ENCODE measurements around the gene EVC2.

EVC2 gene

GRCh38 chr4:5678977-5679376 is 29.4 kb downstream of the EVC2 start:
- Histone ChIP-seq H3K4me1 (ENCODE audit: insufficient read depth, insufficient read length) (peaks cover 4% of the 10 kb centered on the region), H3K9me3 (ENCODE audit: insufficient read depth, low read length) (no peaks in the 10 kb centered on the region), H3K4me3 (ENCODE audit: insufficient read length, low read depth) (no peak overlapping the region), H3K36me3 (ENCODE audit: insufficient read depth, insufficient read length, low read length) (peaks cover 59% of the 10 kb centered on the region), H3K27me3 (ENCODE audit: insufficient read depth, insufficient read length) (no peaks in the 10 kb centered on the region), H3K9ac (ENCODE audit: insufficient read length, low read depth) (no peak overlapping the region)
- TF ChIP-seq ZNF274 (IDR thresholded peaks at IDR 0.05; ENCODE audit: low read depth, low read length) (no peak), SUZ12 (IDR thresholded peaks at IDR 0.05; ENCODE audit: extremely low read depth, insufficient read depth, insufficient read length) (no peak)
- DNase-seq (ENCODE audit: low read depth, low spot score), result no peak

GRCh38 chr4:5676763-5677162 is 31.6 kb downstream of the EVC2 start:
- H3K4me3 ChIP-seq (ENCODE audit: insufficient read length, low read depth), result no peak overlapping the region
- H3K27me3 ChIP-seq (ENCODE audit: insufficient read depth, insufficient read length), result no peaks in the 10 kb centered on the region
- H3K36me3 ChIP-seq (ENCODE audit: insufficient read depth, insufficient read length, low read length), result peaks cover 51% of the 10 kb centered on the region
- H3K4me1 ChIP-seq (ENCODE audit: insufficient read depth, insufficient read length), result no peaks in the 10 kb centered on the region
- DNase-seq (ENCODE audit: low read depth, low spot score), result no peak
- TF ChIP-seq YY1 (IDR thresholded peaks at IDR 0.05; ENCODE audit: insufficient read depth, insufficient read length) (no peak), SUZ12 (IDR thresholded peaks at IDR 0.05; ENCODE audit: extremely low read depth, insufficient read depth, insufficient read length) (no peak)
- H3K9me3 ChIP-seq (ENCODE audit: insufficient read depth, low read length), result no peaks in the 10 kb centered on the region
- no peak overlapping the region for H3K9ac ChIP-seq (ENCODE audit: insufficient read length, low read depth)

DNA sequence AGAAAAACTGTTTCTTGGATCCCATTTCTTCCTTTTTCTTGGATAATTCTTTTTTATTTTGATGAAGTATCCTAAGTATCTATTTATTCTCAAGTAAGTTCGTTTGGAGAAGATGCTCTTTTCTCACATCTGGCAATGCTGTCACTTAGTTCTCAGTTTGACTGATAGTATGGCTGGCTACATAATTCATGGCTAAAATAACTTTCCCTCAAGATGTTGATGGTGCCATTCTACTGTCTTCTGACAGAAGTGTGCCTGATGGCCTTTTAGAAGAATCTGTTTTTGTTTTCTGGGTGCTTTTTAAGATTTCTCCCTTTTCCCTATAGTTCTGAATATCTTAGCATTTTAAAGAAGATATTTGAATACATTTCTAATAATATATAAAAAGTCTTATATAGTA is 41.6 kb downstream of the EVC2 start:
- no peaks in the 10 kb centered on the region for H3K27me3 ChIP-seq (ENCODE audit: insufficient read depth, insufficient read length)
- TF ChIP-seq YY1 (IDR thresholded peaks at IDR 0.05; ENCODE audit: insufficient read depth, insufficient read length) (no peak), ZNF274 (IDR thresholded peaks at IDR 0.05; ENCODE audit: low read depth, low read length) (no peak), SUZ12 (IDR thresholded peaks at IDR 0.05; ENCODE audit: extremely low read depth, insufficient read depth, insufficient read length) (no peak)
- H3K9me3 ChIP-seq (ENCODE audit: insufficient read depth, low read length), result peaks cover 27% of the 10 kb centered on the region
- no peak overlapping the region for H3K9ac ChIP-seq (ENCODE audit: insufficient read length, low read depth)
- DNase-seq (ENCODE audit: low read depth, low spot score), result no peak
- no peak overlapping the region for H3K4me3 ChIP-seq (ENCODE audit: insufficient read length, low read depth)
- H3K4me1 ChIP-seq (ENCODE audit: insufficient read depth, insufficient read length), result peaks cover 6% of the 10 kb centered on the region
- H3K36me3 ChIP-seq (ENCODE audit: insufficient read depth, insufficient read length, low read length), result peaks cover 28% of the 10 kb centered on the region

DNA sequence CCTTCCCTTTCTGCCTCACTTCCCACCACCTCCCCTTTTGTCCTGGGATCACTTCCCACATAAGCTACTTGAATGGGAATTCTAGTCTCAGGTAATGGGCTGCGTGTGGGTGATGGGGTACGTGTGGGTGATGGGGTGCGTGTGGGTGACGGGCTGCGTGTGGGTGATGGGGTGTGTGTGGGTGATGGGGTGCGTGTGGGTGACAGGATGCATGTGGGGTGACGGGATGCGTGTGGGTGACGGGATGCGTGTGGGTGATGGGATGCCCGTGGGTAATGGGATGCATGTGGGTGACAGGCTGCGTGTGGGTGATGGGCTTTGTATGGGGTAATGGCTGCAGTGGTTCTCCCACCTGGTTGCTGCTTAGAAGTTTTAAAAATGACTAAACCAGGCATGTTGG is 43.6 kb downstream of the EVC2 start:
- no peak for DNase-seq (ENCODE audit: low read depth, low spot score)
- TF ChIP-seq YY1 (IDR thresholded peaks at IDR 0.05; ENCODE audit: insufficient read depth, insufficient read length) (no peak), SUZ12 (IDR thresholded peaks at IDR 0.05; ENCODE audit: extremely low read depth, insufficient read depth, insufficient read length) (no peak), ZNF274 (IDR thresholded peaks at IDR 0.05; ENCODE audit: low read depth, low read length) (no peak)
- Histone ChIP-seq H3K36me3 (ENCODE audit: insufficient read depth, insufficient read length, low read length) (peaks cover 32% of the 10 kb centered on the region), H3K9me3 (ENCODE audit: insufficient read depth, low read length) (peaks cover 27% of the 10 kb centered on the region), H3K27me3 (ENCODE audit: insufficient read depth, insufficient read length) (no peaks in the 10 kb centered on the region), H3K9ac (ENCODE audit: insufficient read length, low read depth) (no peak overlapping the region), H3K4me1 (ENCODE audit: insufficient read depth, insufficient read length) (peaks cover 6% of the 10 kb centered on the region), H3K4me3 (ENCODE audit: insufficient read length, low read depth) (no peak overlapping the region)

GRCh38 chr4:5662555-5662954 is 45.8 kb downstream of the EVC2 start:
- no peak for TF ChIP-seq ZNF274 (IDR thresholded peaks at IDR 0.05; ENCODE audit: low read depth, low read length)
- no peak for TF ChIP-seq SUZ12 (IDR thresholded peaks at IDR 0.05; ENCODE audit: extremely low read depth, insufficient read depth, insufficient read length)
- TF ChIP-seq YY1 (IDR thresholded peaks at IDR 0.05; ENCODE audit: insufficient read depth, insufficient read length), result no peak
- H3K36me3 ChIP-seq (ENCODE audit: insufficient read depth, insufficient read length, low read length), result peaks cover 36% of the 10 kb centered on the region
- DNase-seq (ENCODE audit: low read depth, low spot score), result no peak
- peaks cover 16% of the 10 kb centered on the region for H3K9me3 ChIP-seq (ENCODE audit: insufficient read depth, low read length)
- no peak overlapping the region for H3K9ac ChIP-seq (ENCODE audit: insufficient read length, low read depth)
- H3K4me3 ChIP-seq (ENCODE audit: insufficient read length, low read depth), result no peak overlapping the region
- no peaks in the 10 kb centered on the region for H3K27me3 ChIP-seq (ENCODE audit: insufficient read depth, insufficient read length)
- peaks cover 6% of the 10 kb centered on the region for H3K4me1 ChIP-seq (ENCODE audit: insufficient read depth, insufficient read length)

- no peaks in the 10 kb centered on the region for H3K27me3 ChIP-seq (ENCODE audit: insufficient read depth, insufficient read length)
- TF ChIP-seq SUZ12 (IDR thresholded peaks at IDR 0.05; ENCODE audit: extremely low read depth, insufficient read depth, insufficient read length), result no peak
- TF ChIP-seq YY1 (IDR thresholded peaks at IDR 0.05; ENCODE audit: insufficient read depth, insufficient read length), result no peak
- no peak for TF ChIP-seq ZNF274 (IDR thresholded peaks at IDR 0.05; ENCODE audit: low read depth, low read length)
- H3K4me3 ChIP-seq (ENCODE audit: insufficient read length, low read depth), result no peak overlapping the region
- DNase-seq (ENCODE audit: low read depth, low spot score), result no peak
- H3K4me1 ChIP-seq (ENCODE audit: insufficient read depth, insufficient read length), result peaks cover 6% of the 10 kb centered on the region
- H3K9ac ChIP-seq (ENCODE audit: insufficient read length, low read depth), result no peak overlapping the region
- peaks cover 3% of the 10 kb centered on the region for H3K9me3 ChIP-seq (ENCODE audit: insufficient read depth, low read length)
- peaks cover 47% of the 10 kb centered on the region for H3K36me3 ChIP-seq (ENCODE audit: insufficient read depth, insufficient read length, low read length)
Observed at GRCh38 chr4:5661237-5661636, 47.1 kb downstream of the EVC2 start.

DNA sequence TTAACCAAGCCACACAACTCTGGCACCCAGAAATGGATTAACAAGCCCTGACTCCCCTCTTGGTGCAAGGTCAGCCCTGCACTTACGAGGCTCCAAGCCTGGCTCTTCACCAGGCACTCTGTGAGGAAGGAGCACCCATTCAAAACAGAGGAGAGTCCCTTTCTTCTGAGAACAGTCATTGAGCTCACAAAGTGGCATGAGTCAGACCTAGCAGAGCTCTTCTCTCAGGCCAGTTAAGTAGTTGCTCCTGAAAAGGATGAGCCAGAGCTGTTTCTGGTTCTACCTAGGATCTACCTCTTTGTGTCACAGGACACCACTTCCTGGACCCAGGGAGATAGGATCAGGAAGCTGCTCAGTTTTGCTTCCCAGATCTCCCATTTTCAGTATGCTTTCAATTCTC is 48.2 kb downstream of the EVC2 start:
- no peak for DNase-seq (ENCODE audit: low read depth, low spot score)
- Histone ChIP-seq H3K4me3 (ENCODE audit: insufficient read length, low read depth) (no peak overlapping the region), H3K4me1 (ENCODE audit: insufficient read depth, insufficient read length) (peaks cover 4% of the 10 kb centered on the region), H3K36me3 (ENCODE audit: insufficient read depth, insufficient read length, low read length) (peaks cover 48% of the 10 kb centered on the region), H3K27me3 (ENCODE audit: insufficient read depth, insufficient read length) (no peaks in the 10 kb centered on the region), H3K9ac (ENCODE audit: insufficient read length, low read depth) (no peak overlapping the region), H3K9me3 (ENCODE audit: insufficient read depth, low read length) (no peaks in the 10 kb centered on the region)
- TF ChIP-seq ZNF274 (IDR thresholded peaks at IDR 0.05; ENCODE audit: low read depth, low read length), result no peak
- no peak for TF ChIP-seq SUZ12 (IDR thresholded peaks at IDR 0.05; ENCODE audit: extremely low read depth, insufficient read depth, insufficient read length)
- TF ChIP-seq YY1 (IDR thresholded peaks at IDR 0.05; ENCODE audit: insufficient read depth, insufficient read length), result no peak

- Histone ChIP-seq H3K9ac (ENCODE audit: insufficient read length, low read depth) (no peak overlapping the region), H3K27me3 (ENCODE audit: insufficient read depth, insufficient read length) (no peaks in the 10 kb centered on the region), H3K9me3 (ENCODE audit: insufficient read depth, low read length) (no peaks in the 10 kb centered on the region), H3K36me3 (ENCODE audit: insufficient read depth, insufficient read length, low read length) (peaks cover 45% of the 10 kb centered on the region), H3K4me1 (ENCODE audit: insufficient read depth, insufficient read length) (no peaks in the 10 kb centered on the region), H3K4me3 (ENCODE audit: insufficient read length, low read depth) (no peak overlapping the region)
- TF ChIP-seq YY1 (IDR thresholded peaks at IDR 0.05; ENCODE audit: insufficient read depth, insufficient read length) (no peak), ZNF274 (IDR thresholded peaks at IDR 0.05; ENCODE audit: low read depth, low read length) (no peak)
- no peak for DNase-seq (ENCODE audit: low read depth, low spot score)
Observed at GRCh38 chr4:5658974-5659373, 49.4 kb downstream of the EVC2 start.
